GM19238 (cell line): ENCODE measurements around the gene MARCHF7.

ENCODE experiments used
- DNase-seq: peaks from one replicate; pipeline ENCODE4 v3.0.0; 2011; ENCODE audit warnings: low spot score; ENCODE audit not compliant: insufficient read length

MARCHF7 gene

DNA sequence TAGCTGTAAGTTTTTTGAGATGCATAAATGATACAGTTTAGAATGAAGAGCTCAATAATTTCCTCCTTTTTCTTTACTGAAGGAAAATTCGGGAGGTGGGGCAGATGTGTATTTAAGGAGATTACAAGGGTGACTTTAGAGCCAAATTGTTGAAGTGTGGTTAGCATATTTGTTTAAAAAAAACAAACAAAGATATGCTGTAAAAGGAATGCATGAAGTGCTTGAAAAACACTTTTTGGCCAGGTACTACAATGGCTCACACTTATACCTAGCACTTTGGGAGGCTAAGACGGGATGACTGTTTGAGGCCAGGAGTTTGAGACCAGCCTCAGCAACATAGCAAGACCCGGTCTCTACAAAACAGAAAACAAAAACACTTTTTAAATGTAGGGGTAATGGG lies 47.3 kb downstream of the MARCHF7 start:
- DNase-seq, result no peak

DNA sequence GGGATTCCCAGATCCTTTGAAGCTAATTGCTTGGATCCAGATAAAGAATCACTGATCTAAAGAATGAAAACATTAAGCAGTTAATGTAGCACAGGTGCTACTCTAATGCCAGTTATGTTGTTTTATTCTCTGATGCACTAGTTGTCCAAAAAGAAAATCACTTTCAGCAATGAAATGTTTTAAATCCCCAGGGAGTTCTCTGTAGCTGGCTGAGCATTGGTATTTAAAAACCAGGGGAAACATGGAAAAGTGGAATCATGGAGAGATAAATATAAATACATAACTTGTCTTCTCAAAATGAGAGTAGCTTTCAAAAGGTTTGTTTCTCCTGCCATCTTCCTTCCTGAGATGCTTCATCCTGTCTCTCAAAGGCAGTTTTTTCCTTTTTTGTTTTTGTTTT lies 48.0 kb downstream of the MARCHF7 start:
- DNase-seq, result no peak

DNA sequence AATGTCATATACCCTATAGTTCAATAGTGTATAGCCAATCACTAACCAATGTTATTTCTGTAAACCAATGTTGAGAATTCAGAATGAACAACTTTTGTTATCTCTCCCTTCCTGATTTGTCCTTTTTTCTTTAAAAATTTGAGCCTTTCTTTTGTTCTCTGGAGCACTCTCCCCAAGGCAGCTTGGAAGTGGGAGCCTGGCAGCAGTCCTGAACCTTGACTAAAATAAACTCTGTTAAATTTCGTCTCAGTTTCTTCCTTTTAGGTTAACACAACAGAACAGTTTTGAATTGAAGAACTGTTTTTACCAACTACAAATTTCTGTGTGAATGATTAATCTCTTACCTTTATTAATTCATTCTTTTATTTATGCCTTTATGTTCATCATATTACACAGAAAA lies 49.8 kb downstream of the MARCHF7 start:
- no peak for DNase-seq
